SK-N-SH treated with all-trans-retinoic acid at 6 μM for 48 hours (cell line): ENCODE results near the gene CYP39A1.

Experiments used
- ATAC-seq: fragments of 200-7000 bp; cut with Tn5 transposase; 3 replicates; pipeline ENCODE4 v1.9.1; 2020; ENCODE audit warnings: mild to moderate bottlenecking, moderate library complexity
- ARNTL ChIP-seq: fragments of 450-650 bp; formaldehyde crosslinking; IDR thresholded peaks from 2 replicates; pipeline ENCODE4 v1.5.0; 2020; ENCODE audit warnings: low read depth, mild to moderate bottlenecking, moderate library complexity, borderline replicate concordance
- BACH2 ChIP-seq: fragments of 250-450 bp; sonication (Bioruptor Pico); IDR thresholded peaks from 2 replicates; pipeline ENCODE4 v1.9.0; 2021; ENCODE audit warnings: mild to moderate bottlenecking, borderline replicate concordance
- CREB5 ChIP-seq: fragments of 250-450 bp; sonication (Bioruptor Pico); IDR thresholded peaks from 2 replicates; pipeline ENCODE4 v1.5.1; 2020; ENCODE audit warnings: low read depth, mild to moderate bottlenecking, moderate library complexity
- CSDC2 ChIP-seq: fragments of 250-450 bp; sonication (Bioruptor Pico); IDR thresholded peaks from 2 replicates; pipeline ENCODE4 v1.5.0; 2020; ENCODE audit warnings: mild to moderate bottlenecking, moderate library complexity
- CSRNP3 ChIP-seq: fragments of 250-450 bp; sonication (Bioruptor Pico); IDR thresholded peaks from 2 replicates; pipeline ENCODE4 v1.5.1; 2021; ENCODE audit warnings: mild to moderate bottlenecking, moderate library complexity
- ESRRG ChIP-seq: fragments of 250-450 bp; sonication (Bioruptor Pico); IDR thresholded peaks from 2 replicates; pipeline ENCODE4 v1.6.1; 2021; ENCODE audit warnings: mild to moderate bottlenecking
- GLIS3 ChIP-seq: fragments of 250-450 bp; sonication (Bioruptor Pico); IDR thresholded peaks from 2 replicates; pipeline ENCODE4 v1.5.0; 2020; ENCODE audit warnings: mild to moderate bottlenecking, moderate library complexity
- ISL1 ChIP-seq: fragments of 250-450 bp; sonication (Bioruptor Pico); IDR thresholded peaks from 2 replicates; pipeline ENCODE4 v2.1.2; 2022; ENCODE audit warnings: mild to moderate bottlenecking, moderate library complexity
- OSR1 ChIP-seq: fragments of 250-450 bp; sonication (Bioruptor Pico); IDR thresholded peaks from 2 replicates; pipeline ENCODE4 v1.8.0; 2022; ENCODE audit warnings: moderate library complexity, mild to moderate bottlenecking, inconsistent platforms
- PATZ1 ChIP-seq: fragments of 250-450 bp; sonication (Bioruptor Pico); IDR thresholded peaks from 2 replicates; pipeline ENCODE4 v1.8.0; 2020; ENCODE audit warnings: mild to moderate bottlenecking, moderate library complexity, borderline replicate concordance
- PPARA ChIP-seq: fragments of 250-450 bp; sonication (Bioruptor Pico); IDR thresholded peaks from 2 replicates; pipeline ENCODE4 v1.5.0; 2020; ENCODE audit warnings: mild to moderate bottlenecking, borderline replicate concordance
- TCF4 ChIP-seq: fragments of 250-450 bp; sonication (Bioruptor Pico); IDR thresholded peaks from 2 replicates; pipeline ENCODE4 v1.8.0; 2021; ENCODE audit warnings: mild to moderate bottlenecking, moderate library complexity, borderline replicate concordance
- TOX ChIP-seq: fragments of 250-450 bp; sonication (Bioruptor Pico); IDR thresholded peaks from 2 replicates; pipeline ENCODE4 v1.8.0; 2021; ENCODE audit warnings: mild to moderate bottlenecking, moderate library complexity, borderline replicate concordance
- TSHZ2 ChIP-seq: fragments of 250-450 bp; sonication (Bioruptor Pico); IDR thresholded peaks from 2 replicates; pipeline ENCODE4 v1.5.0; 2020; ENCODE audit warnings: mild to moderate bottlenecking, moderate library complexity
- ZC3H10 ChIP-seq: fragments of 250-450 bp; sonication (Bioruptor Pico); IDR thresholded peaks from 2 replicates; pipeline ENCODE4 v1.5.1; 2021; ENCODE audit warnings: mild to moderate bottlenecking, moderate library complexity
- ZFP3 ChIP-seq: fragments of 250-450 bp; sonication (Bioruptor Pico); IDR thresholded peaks from 2 replicates; pipeline ENCODE4 v1.5.0; 2020; ENCODE audit warnings: mild to moderate bottlenecking, moderate library complexity
- ZFP30 ChIP-seq: fragments of 450-650 bp; formaldehyde crosslinking; IDR thresholded peaks from 2 replicates; pipeline ENCODE4 v1.5.0; 2022; ENCODE audit warnings: mild to moderate bottlenecking, moderate library complexity
- ZNF565 ChIP-seq: fragments of 450-650 bp; formaldehyde crosslinking; conservative IDR thresholded peaks from 2 replicates; pipeline ENCODE4 v1.5.0; 2020; ENCODE audit warnings: low read depth, mild to moderate bottlenecking, moderate library complexity
- ZNF70 ChIP-seq: fragments of 450-650 bp; formaldehyde crosslinking; IDR thresholded peaks from 2 replicates; pipeline ENCODE4 v1.5.0; 2020; ENCODE audit warnings: mild to moderate bottlenecking, moderate library complexity
- ZNF8 ChIP-seq: fragments of 450-650 bp; formaldehyde crosslinking; IDR thresholded peaks from 2 replicates; pipeline ENCODE4 v1.5.0; 2020; ENCODE audit warnings: mild to moderate bottlenecking, moderate library complexity

The CYP39A1 gene

GRCh38 chr6:46642928-46643751 lies 9.5 kb downstream of the CYP39A1 start:
- TF ChIP-seq ZNF8 = no peak
- TF ChIP-seq ZNF565 (CRISPR knock-in tag) = no peak
- no peak for TF ChIP-seq TOX
- no peak for TF ChIP-seq ZNF70
- TF ChIP-seq ZFP3 = no peak
- no peak for TF ChIP-seq ARNTL (CRISPR knock-in tag)
- TF ChIP-seq CREB5 (CRISPR knock-in tag) = no peak
- ATAC-seq = no peak

GRCh38 chr6:46638650-46639049 lies 14.0 kb downstream of the CYP39A1 start:
- TF ChIP-seq BACH2 (no peak), ZFP30 (CRISPR knock-in tag) (no peak), TCF4 (CRISPR knock-in tag) (no peak)
- ATAC-seq = no peak

GRCh38 chr6:46637933-46638332 lies 14.7 kb downstream of the CYP39A1 start:
- no peak for TF ChIP-seq GLIS3 (CRISPR knock-in tag)
- TF ChIP-seq OSR1 = no peak
- TF ChIP-seq TSHZ2 (CRISPR knock-in tag) = no peak
- TF ChIP-seq BACH2 = no peak
- no peak for TF ChIP-seq CREB5 (CRISPR knock-in tag)
- ATAC-seq = no peak

- TF ChIP-seq ARNTL (CRISPR knock-in tag) (no peak), PPARA (CRISPR knock-in tag) (no peak), PATZ1 (no peak), ESRRG (no peak), ZNF70 (no peak), OSR1 (no peak), GLIS3 (CRISPR knock-in tag) (no peak), ZNF565 (CRISPR knock-in tag) (no peak), ZC3H10 (CRISPR knock-in tag) (no peak)
- TF ChIP-seq, all 23 proteins: peak for 0
These were observed 15.5 kb downstream of the CYP39A1 start for GRCh38 chr6:46637145-46637544.

GRCh38 chr6:46635462-46635861 lies 17.2 kb downstream of the CYP39A1 start:
- no peak for ATAC-seq
- TF ChIP-seq ARNTL (CRISPR knock-in tag) = no peak
- no peak for TF ChIP-seq CSDC2 (CRISPR knock-in tag)
- TF ChIP-seq CSRNP3 (CRISPR knock-in tag) = no peak
- no peak for TF ChIP-seq CREB5 (CRISPR knock-in tag)
- TF ChIP-seq ISL1 (CRISPR knock-in tag) = no peak
- TF ChIP-seq TSHZ2 (CRISPR knock-in tag) = no peak
- no peak for TF ChIP-seq ESRRG

More at GRCh38 chr6:46637145-46637544, 15.5 kb downstream of the CYP39A1 start:
- no peak for ATAC-seq
